Aorta (tissue), 5 donors: Measurements from ENCODE around the gene HSPBAP1. TPM values are rescaled to one million over a fixed set of nuclear protein-coding genes. Genes with fewer than 3 reads are reported as not detected.
"Not testable (repeated sequence)": the region's sequence is repeated elsewhere in the genome, so short reads cannot be mapped to it uniquely, and the experiment has no call there.

Source experiments
- ATAC-seq: fragments of 200-7000 bp; cut with Tn5 transposase; one replicate; pipeline ENCODE4 v1.9.1; 2022; ENCODE audit warnings: moderate library complexity; ENCODE audit not compliant: low FRiP score
- DNase-seq, 2 donors: peaks; one replicate each; pipeline ENCODE4 v3.0.0-alpha.2; 2020
- H3K27ac ChIP-seq, 2 donors: one replicate each; pipeline ENCODE4 v1.5.1; 2013; ENCODE audit warnings: low read length in 2 of 2, mild to moderate bottlenecking in 2 of 2, moderate library complexity in 2 of 2, control low read depth in 1 of 2, inconsistent platforms in 1 of 2, low read depth in 1 of 2
- H3K27me3 ChIP-seq, 2 donors: one replicate each; pipeline ENCODE4 v1.6.1; 2013; ENCODE audit warnings: control low read depth in 1 of 2, low read length in 1 of 2, mild to moderate bottlenecking in 1 of 2, moderate library complexity in 1 of 2; ENCODE audit not compliant: insufficient read depth in 2 of 2, control insufficient read depth in 1 of 2
- H3K36me3 ChIP-seq, 2 donors: one replicate each; pipeline ENCODE4 v1.6.1; 2013; ENCODE audit warnings: control low read depth in 1 of 2, low read length in 1 of 2, mild to moderate bottlenecking in 1 of 2; ENCODE audit not compliant: insufficient read depth in 2 of 2, control insufficient read depth in 1 of 2
- H3K4me1 ChIP-seq, 2 donors: one replicate each; pipeline ENCODE4 v1.6.1; 2013; ENCODE audit warnings: low read length in 2 of 2, control low read depth in 1 of 2, mild to moderate bottlenecking in 1 of 2, moderate library complexity in 1 of 2; ENCODE audit not compliant: insufficient read depth in 2 of 2, control insufficient read depth in 1 of 2
- H3K4me3 ChIP-seq, 2 donors: one replicate each; pipeline ENCODE4 v1.5.1; 2013; ENCODE audit warnings: low read length in 2 of 2, control low read depth in 1 of 2, mild to moderate bottlenecking in 1 of 2
- H3K9me3 ChIP-seq: one replicate; pipeline ENCODE4 v1.6.1; 2013; ENCODE audit warnings: mild to moderate bottlenecking, low read length; ENCODE audit not compliant: control insufficient read depth
- WGBS, 2 donors: extraction: QIAGEN DNeasy Blood & Tissue Kit; methylation state at CpG; one replicate each; pipeline ENCODE4 v1.1.7; 2013; 5-methylcytosine and 5-hydroxymethylcytosine counted together
- intact Hi-C, 2 donors: fragments of 100-400 bp; cut with DNase I; formaldehyde crosslinking; loops; one replicate each; pipeline versions ENCODE4 v1.14.2 to v1.15.0; 2022
- polyA plus RNA-seq, 2 donors: library from polyadenylated mRNA; stranded (reverse); fragments of 200-250 nt; gene quantifications; one replicate each; pipeline ENCODE4 v1.2.3, GENCODE V29; 2013
- total RNA-seq, 2 donors: library from RNA; stranded (reverse); fragmentation: NEBNext Ultra II Directional; extraction: Animal tissue kit (Norgen Biotek cat#: 25700); gene quantifications; one replicate each; pipeline ENCODE4 v1.2.1, GENCODE V29; 2021
- donor health status: healthy with polysubstance abuse.
- donor health status: Bipolar disorder and iron deficiency.
- donor health status: DM: no; HTN: no; CAD: no.
- donor health status: DM: no; HTN: no; CAD: no.
- donor health status: DM: yes; HTN: yes; CAD: no.

Gene HSPBAP1
- total and polyA plus RNA-seq, 4 donors = 3.5 to 18.6 (median 10.1) TPM

GRCh38 chr3:122732682-122733525, 60.7 kb downstream of the HSPBAP1 start:
- 97% methylated on average over 20 to 22 of the region's 22 CpGs for WGBS, 2 donors
- H3K4me1 ChIP-seq, H3K9me3 ChIP-seq, DNase-seq, H3K36me3 ChIP-seq, intact Hi-C loops, H3K4me3 ChIP-seq, ATAC-seq, H3K27ac ChIP-seq, H3K27me3 ChIP-seq: not testable (repeated sequence)

- no peaks in the 10 kb centered on the region for H3K36me3 ChIP-seq
Observed at GRCh38 chr3:122730240-122730639, 63.4 kb downstream of the HSPBAP1 start.

GRCh38 chr3:122728756-122729514, 64.7 kb downstream of the HSPBAP1 start:
- Histone ChIP-seq H3K9me3 (no peaks in the 10 kb centered on the region), H3K36me3 (no peaks in the 10 kb centered on the region), H3K4me1 (no peaks in the 10 kb centered on the region), H3K4me3 (no peak overlapping the region), H3K27me3 (no peaks in the 10 kb centered on the region), H3K27ac (no peak overlapping the region)
- 94 to 96% methylated on average over 8 of the region's 8 CpGs for WGBS, 2 donors
- DNase-seq = no peak
- intact Hi-C loops = no loop called here
- ATAC-seq = no peak

More at GRCh38 chr3:122730240-122730639, 63.4 kb downstream of the HSPBAP1 start:
- no peak for DNase-seq
- ATAC-seq = no peak
- no peaks in the 10 kb centered on the region for H3K9me3 ChIP-seq
- WGBS, 2 donors = 82 to 83% methylated on average over 4 of the region's 4 CpGs
- no peaks in the 10 kb centered on the region for H3K27me3 ChIP-seq
- H3K4me3 ChIP-seq = no peak overlapping the region
- no peak overlapping the region for H3K27ac ChIP-seq
- intact Hi-C loops = no loop called here
- no peaks in the 10 kb centered on the region for H3K4me1 ChIP-seq

GRCh38 chr3:122728186-122728585, 65.4 kb downstream of the HSPBAP1 start:
- H3K9me3 ChIP-seq = no peaks in the 10 kb centered on the region
- no peak overlapping the region for H3K4me3 ChIP-seq
- no peak overlapping the region for H3K27ac ChIP-seq
- H3K27me3 ChIP-seq = no peaks in the 10 kb centered on the region
- H3K36me3 ChIP-seq = no peaks in the 10 kb centered on the region
- no peak for DNase-seq
- intact Hi-C loops = no loop called here
- no peak for ATAC-seq
- H3K4me1 ChIP-seq = no peaks in the 10 kb centered on the region
- 92 to 93% methylated on average over 3 of the region's 3 CpGs for WGBS, 2 donors

- intact Hi-C loops = no loop called here
- WGBS, 2 donors = 94 to 95% methylated on average over 9 of the region's 9 CpGs
- Histone ChIP-seq H3K36me3 (no peaks in the 10 kb centered on the region), H3K27ac (no peak overlapping the region), H3K9me3 (no peaks in the 10 kb centered on the region), H3K27me3 (no peaks in the 10 kb centered on the region), H3K4me3 (no peak overlapping the region), H3K4me1 (no peaks in the 10 kb centered on the region)
- DNase-seq = no peak
- ATAC-seq = no peak
Observed at GRCh38 chr3:122727766-122728165, 65.9 kb downstream of the HSPBAP1 start.

- Histone ChIP-seq H3K27ac (no peak overlapping the region), H3K4me3 (no peak overlapping the region), H3K36me3 (peaks cover 0 to under 1% of the 10 kb centered on the region in 2 donors), H3K4me1 (no peaks in the 10 kb centered on the region), H3K27me3 (no peaks in the 10 kb centered on the region), H3K9me3 (no peaks in the 10 kb centered on the region)
- no peak for DNase-seq
- ATAC-seq = no peak
- intact Hi-C loops = no loop called here
- 95 to 97% methylated on average over 3 of the region's 3 CpGs for WGBS, 2 donors
Observed at GRCh38 chr3:122727294-122727693, 66.3 kb downstream of the HSPBAP1 start.

- DNase-seq (no peak), ATAC-seq (no peak)
- Histone ChIP-seq H3K27ac (no peak overlapping the region), H3K36me3 (peaks cover 2 to 4% of the 10 kb centered on the region in 2 donors), H3K4me3 (no peak overlapping the region), H3K4me1 (no peaks in the 10 kb centered on the region), H3K9me3 (no peaks in the 10 kb centered on the region), H3K27me3 (no peaks in the 10 kb centered on the region)
- intact Hi-C loops = no loop called here
- 97 to 98% methylated on average over 20 of the region's 20 CpGs for WGBS, 2 donors
Observed at GRCh38 chr3:122725106-122725505, 68.5 kb downstream of the HSPBAP1 start.

- intact Hi-C loops = no loop called here
- H3K4me1 ChIP-seq = no peaks in the 10 kb centered on the region
- DNase-seq = no peak
- no peak overlapping the region for H3K27ac ChIP-seq
- 65 to 70% methylated on average over 3 of the region's 3 CpGs for WGBS, 2 donors
- ATAC-seq = no peak
- no peaks in the 10 kb centered on the region for H3K9me3 ChIP-seq
- peaks cover 2 to 15% of the 10 kb centered on the region in 2 donors for H3K36me3 ChIP-seq
- H3K4me3 ChIP-seq = no peak overlapping the region
- H3K27me3 ChIP-seq = no peaks in the 10 kb centered on the region
Observed at GRCh38 chr3:122719273-122719921, 74.2 kb downstream of the HSPBAP1 start.
